Neural progenitor cell (in vitro differentiated cells): ENCODE measurements around the gene EFNA3. TPM values are rescaled to one million over a fixed set of nuclear protein-coding genes. Genes with fewer than 3 reads are reported as not detected.

ENCODE experiments used
- DNase-seq: peaks from one replicate; pipeline ENCODE4 v3.0.0-alpha.2; 2016; ENCODE audit warnings: low spot score
- H2AFZ ChIP-seq: fragments of 200-600 bp; sonication (generic); replicated peaks from 2 replicates; pipeline ENCODE4 v1.6.1; 2016; ENCODE audit warnings: antibody characterized with exemption
- H3F3A ChIP-seq: fragments of 200-600 bp; sonication (generic); 2 replicates; pipeline ENCODE4 v1.6.1; 2016; ENCODE audit warnings: antibody characterized with exemption, low read depth
- H3K27ac ChIP-seq: fragments of 200-600 bp; sonication (generic); 2 replicates; pipeline ENCODE4 v1.5.1; 2016; ENCODE audit warnings: mild to moderate bottlenecking
- H3K27me3 ChIP-seq: fragments of 200-600 bp; sonication (generic); 2 replicates; pipeline ENCODE4 v1.6.1; 2016; ENCODE audit warnings: mild to moderate bottlenecking, moderate library complexity
- H3K36me3 ChIP-seq: fragments of 200-600 bp; sonication (generic); 2 replicates; pipeline ENCODE4 v1.5.1; 2016
- H3K4me1 ChIP-seq: fragments of 200-600 bp; sonication (generic); 2 replicates; pipeline ENCODE4 v1.6.1; 2016; ENCODE audit warnings: mixed run types
- H3K4me2 ChIP-seq: fragments of 200-600 bp; sonication (generic); 2 replicates; pipeline ENCODE4 v1.6.1; 2016
- H3K4me3 ChIP-seq: fragments of 200-600 bp; sonication (generic); 2 replicates; pipeline ENCODE4 v1.5.1; 2016
- H3K79me2 ChIP-seq: fragments of 200-600 bp; sonication (generic); 2 replicates; pipeline ENCODE4 v1.6.1; 2016; ENCODE audit warnings: low read depth
- H3K9ac ChIP-seq: fragments of 200-600 bp; sonication (generic); 2 replicates; pipeline ENCODE4 v1.6.1; 2016
- H3K9me3 ChIP-seq: fragments of 200-600 bp; sonication (generic); 2 replicates; pipeline ENCODE4 v1.5.1; 2016; ENCODE audit warnings: low read depth
- H4K20me1 ChIP-seq: fragments of 200-600 bp; sonication (generic); 2 replicates; pipeline ENCODE4 v1.6.1; 2016; ENCODE audit warnings: low read depth
- H3K27ac Mint-ChIP-seq: 3 replicates; pipeline ENCODE4 v1.8.0; 2021; ENCODE audit warnings: mixed read lengths
- H3K27me3 Mint-ChIP-seq: 2 replicates; pipeline ENCODE4 v1.8.0; 2022; ENCODE audit warnings: low read depth, mild to moderate bottlenecking, inconsistent platforms, moderate library complexity, mixed read lengths; ENCODE audit not compliant: insufficient read depth
- H3K36me3 Mint-ChIP-seq: 3 replicates; pipeline ENCODE4 v1.8.0; 2021; ENCODE audit warnings: mixed read lengths
- H3K4me1 Mint-ChIP-seq: 3 replicates; pipeline ENCODE4 v1.8.0; 2021; ENCODE audit warnings: mixed read lengths
- H3K4me3 Mint-ChIP-seq: 3 replicates; pipeline ENCODE4 v1.8.0; 2021; ENCODE audit warnings: mild to moderate bottlenecking, moderate library complexity, mixed read lengths
- H3K9me3 Mint-ChIP-seq: 3 replicates; pipeline ENCODE4 v1.8.0; 2020; ENCODE audit warnings: mixed read lengths
- EZH2 ChIP-seq: fragments of 200-600 bp; sonication (generic); IDR thresholded peaks from 2 replicates; pipeline ENCODE4 v1.6.1; 2017; ENCODE audit warnings: antibody characterized with exemption, mild to moderate bottlenecking, moderate library complexity
- EZH2phosphoT487 ChIP-seq: fragments of 200-600 bp; sonication (generic); IDR thresholded peaks from 2 replicates; pipeline ENCODE4 v1.6.1; 2017; ENCODE audit warnings: antibody characterized with exemption
- total RNA-seq: library from RNA; depleted of rRNA; stranded (reverse); fragments of >200 nt; gene quantifications from 2 replicates; pipeline ENCODE4 v1.2.3, GENCODE V29; 2015; ENCODE audit warnings: low replicate concordance
- TF ChIP-seq, protein P1 (sequence below): fragments of 200-600 bp; sonication (generic); IDR thresholded peaks from 2 replicates; pipeline ENCODE4 v1.5.1; 2017; ENCODE audit warnings: antibody characterized with exemption, mild to moderate bottlenecking

The EFNA3 gene, protein sequence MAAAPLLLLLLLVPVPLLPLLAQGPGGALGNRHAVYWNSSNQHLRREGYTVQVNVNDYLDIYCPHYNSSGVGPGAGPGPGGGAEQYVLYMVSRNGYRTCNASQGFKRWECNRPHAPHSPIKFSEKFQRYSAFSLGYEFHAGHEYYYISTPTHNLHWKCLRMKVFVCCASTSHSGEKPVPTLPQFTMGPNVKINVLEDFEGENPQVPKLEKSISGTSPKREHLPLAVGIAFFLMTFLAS
- 4.0 and 9.6 TPM in 2 replicates for total RNA-seq

DNA sequence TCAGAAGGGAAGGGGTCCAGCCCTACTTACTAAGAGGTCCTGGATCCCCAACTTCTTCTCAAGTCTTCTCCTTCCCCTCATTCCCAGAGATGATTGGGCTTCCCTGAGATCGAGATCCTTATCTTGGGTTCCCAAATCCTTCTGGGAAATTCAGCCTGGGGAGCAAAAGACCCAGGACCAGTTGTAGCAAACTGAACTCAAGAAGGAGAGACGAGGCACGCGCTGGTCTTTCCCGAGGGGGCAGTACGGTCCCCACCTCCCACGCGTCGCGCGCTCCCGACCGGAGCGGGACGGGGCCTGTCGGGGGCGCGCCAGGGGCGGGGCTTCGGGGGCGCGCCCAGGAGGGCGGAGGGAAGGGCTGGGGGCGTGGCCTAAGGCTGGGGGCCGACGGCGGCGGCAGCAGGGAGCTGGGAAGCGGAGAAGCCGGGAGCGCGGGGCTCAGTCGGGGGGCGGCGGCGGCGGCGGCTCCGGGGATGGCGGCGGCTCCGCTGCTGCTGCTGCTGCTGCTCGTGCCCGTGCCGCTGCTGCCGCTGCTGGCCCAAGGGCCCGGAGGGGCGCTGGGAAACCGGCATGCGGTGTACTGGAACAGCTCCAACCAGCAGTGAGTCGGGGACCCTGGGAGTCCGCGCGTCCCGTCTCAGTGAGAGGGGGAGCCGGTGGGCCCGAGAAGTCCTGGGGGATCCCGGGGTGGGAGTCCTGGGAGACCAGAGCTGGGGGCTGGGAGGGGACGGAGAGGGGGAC lies at the start of gene EFNA3:
Gene EFNA3, plus strand, starts transcription at position 369 of the 741 bp plus-strand sequence. Its CDS starts 105 bp downstream, at position 474.
- H4K20me1 ChIP-seq: peaks cover 21% of the 10 kb centered on the region
- DNase-seq: peak; percentile 88
- no peak within 1 kb of the TSS for H3K27ac ChIP-seq
- no peaks in the 10 kb centered on the region for H3K9me3 ChIP-seq
- peak within 1 kb of the TSS; percentile 22 for H2AFZ ChIP-seq
- H3K4me3 Mint-ChIP-seq: peak within 1 kb of the TSS; percentile 94
- no peaks in the 10 kb centered on the region for H3K79me2 ChIP-seq
- no peaks in the 10 kb centered on the region for H3K36me3 Mint-ChIP-seq
- H3K9me3 Mint-ChIP-seq: no peaks in the 10 kb centered on the region
- H3K4me1 ChIP-seq: peaks cover 30% of the 10 kb centered on the region
- peaks cover 78% of the 10 kb centered on the region for H3K27me3 ChIP-seq
- no peak within 1 kb of the TSS for H3K9ac ChIP-seq
- H3F3A ChIP-seq: peaks cover 61% of the 10 kb centered on the region
- H3K4me1 Mint-ChIP-seq: peaks cover 48% of the 10 kb centered on the region
- peak within 1 kb of the TSS; percentile 48 for H3K27ac Mint-ChIP-seq
- no peaks in the 10 kb centered on the region for H3K36me3 ChIP-seq
- H3K4me3 ChIP-seq: peak within 1 kb of the TSS; percentile 80
- no peak for TF ChIP-seq EZH2
- TF ChIP-seq EZH2phosphoT487: peak; percentile 45
- TF ChIP-seq, protein P1, sequence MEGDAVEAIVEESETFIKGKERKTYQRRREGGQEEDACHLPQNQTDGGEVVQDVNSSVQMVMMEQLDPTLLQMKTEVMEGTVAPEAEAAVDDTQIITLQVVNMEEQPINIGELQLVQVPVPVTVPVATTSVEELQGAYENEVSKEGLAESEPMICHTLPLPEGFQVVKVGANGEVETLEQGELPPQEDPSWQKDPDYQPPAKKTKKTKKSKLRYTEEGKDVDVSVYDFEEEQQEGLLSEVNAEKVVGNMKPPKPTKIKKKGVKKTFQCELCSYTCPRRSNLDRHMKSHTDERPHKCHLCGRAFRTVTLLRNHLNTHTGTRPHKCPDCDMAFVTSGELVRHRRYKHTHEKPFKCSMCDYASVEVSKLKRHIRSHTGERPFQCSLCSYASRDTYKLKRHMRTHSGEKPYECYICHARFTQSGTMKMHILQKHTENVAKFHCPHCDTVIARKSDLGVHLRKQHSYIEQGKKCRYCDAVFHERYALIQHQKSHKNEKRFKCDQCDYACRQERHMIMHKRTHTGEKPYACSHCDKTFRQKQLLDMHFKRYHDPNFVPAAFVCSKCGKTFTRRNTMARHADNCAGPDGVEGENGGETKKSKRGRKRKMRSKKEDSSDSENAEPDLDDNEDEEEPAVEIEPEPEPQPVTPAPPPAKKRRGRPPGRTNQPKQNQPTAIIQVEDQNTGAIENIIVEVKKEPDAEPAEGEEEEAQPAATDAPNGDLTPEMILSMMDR: no peak
- peaks cover 45% of the 10 kb centered on the region for H3K27me3 Mint-ChIP-seq
- peak within 1 kb of the TSS; percentile 98 for H3K4me2 ChIP-seq

DNA sequence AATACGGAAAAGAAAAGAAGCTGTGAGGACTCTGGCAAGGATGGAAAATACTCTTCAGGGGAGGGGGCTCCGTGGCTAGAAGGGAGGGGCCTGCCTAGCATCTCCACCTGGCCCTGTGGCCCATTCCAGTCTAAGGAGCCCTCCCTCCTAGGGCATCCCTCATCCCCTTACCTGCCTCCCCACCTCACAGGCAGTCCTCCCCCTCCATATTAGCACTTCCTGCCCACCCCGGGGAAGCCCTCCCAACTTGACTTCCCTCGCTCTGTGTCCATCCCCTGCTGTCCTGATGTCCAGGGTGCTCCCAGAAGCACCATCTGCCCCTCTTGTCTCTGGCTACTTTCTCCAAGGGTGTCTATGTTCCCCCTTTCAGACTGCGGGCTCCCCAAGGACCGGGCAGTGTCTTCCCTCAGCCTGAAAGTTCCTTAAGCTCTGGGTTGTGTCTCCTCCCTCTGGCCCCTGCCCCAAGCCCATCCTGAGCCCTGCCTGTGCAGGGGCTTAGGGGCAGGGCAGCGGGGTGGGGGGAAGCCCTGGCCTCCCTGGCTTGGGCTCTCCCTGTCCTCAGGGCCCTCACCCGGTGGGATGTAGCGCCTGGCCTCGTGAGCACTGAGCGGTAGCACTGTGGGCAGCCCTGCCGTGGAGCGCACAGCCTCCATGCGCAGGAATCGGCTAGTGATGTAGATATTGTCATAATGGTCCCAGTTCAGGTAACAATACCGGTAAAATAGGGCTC lies 49.0 kb upstream of the EFNA3 start:
- no peak for DNase-seq
- Histone ChIP-seq H3F3A (no peaks in the 10 kb centered on the region), H3K36me3 (no peaks in the 10 kb centered on the region), H3K4me1 (no peaks in the 10 kb centered on the region), H3K27me3 (no peaks in the 10 kb centered on the region), H3K9me3 (no peaks in the 10 kb centered on the region), H2AFZ (no peak overlapping the region), H3K79me2 (no peaks in the 10 kb centered on the region), H4K20me1 (no peaks in the 10 kb centered on the region), H3K9ac (no peak overlapping the region), H3K4me3 (no peak overlapping the region), H3K4me2 (no peak overlapping the region), H3K27ac (no peak overlapping the region)
- Mint-ChIP-seq H3K9me3 (no peaks in the 10 kb centered on the region), H3K27me3 (peaks cover 8% of the 10 kb centered on the region), H3K36me3 (no peaks in the 10 kb centered on the region), H3K4me1 (peaks cover 5% of the 10 kb centered on the region), H3K27ac (peak overlapping the region; percentile 10), H3K4me3 (no peak overlapping the region)
- no peak for TF ChIP-seq EZH2
- TF ChIP-seq EZH2phosphoT487: no peak
- TF ChIP-seq, protein P1: no peak

DNA sequence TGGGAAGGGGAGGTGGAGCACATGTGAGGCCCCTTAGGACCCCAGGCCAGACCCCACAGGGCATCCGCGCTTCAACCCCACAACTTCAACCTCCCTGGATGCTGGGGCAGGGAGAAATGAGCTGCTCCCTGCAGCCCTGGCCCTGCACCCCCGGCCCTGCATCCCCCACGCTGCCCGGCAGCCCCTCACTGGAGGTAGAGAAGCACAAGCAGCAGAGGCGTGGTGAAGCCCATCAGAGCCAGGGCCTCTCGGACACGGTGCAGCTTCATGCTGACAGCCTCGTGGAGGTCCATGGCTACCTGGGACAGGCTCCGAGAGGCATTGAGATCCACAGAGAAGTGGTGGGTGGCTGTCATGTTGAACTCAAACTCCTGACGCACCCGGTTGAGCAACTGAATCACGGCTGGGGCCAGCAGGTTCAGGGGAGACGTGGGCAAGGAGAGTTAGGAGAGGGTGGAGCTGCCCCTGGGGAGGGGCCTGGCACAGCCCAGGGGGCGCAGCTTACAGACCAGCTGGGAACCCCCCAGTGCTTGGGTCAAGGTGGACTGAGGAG lies 48.3 kb upstream of the EFNA3 start:
- H3K27me3 ChIP-seq: no peaks in the 10 kb centered on the region
- no peak overlapping the region for H3K27ac ChIP-seq
- Mint-ChIP-seq H3K27ac (no peak overlapping the region), H3K27me3 (peaks cover 9% of the 10 kb centered on the region), H3K4me1 (peaks cover 5% of the 10 kb centered on the region), H3K4me3 (no peak overlapping the region), H3K9me3 (no peaks in the 10 kb centered on the region), H3K36me3 (no peaks in the 10 kb centered on the region)
- H3K4me3 ChIP-seq: no peak overlapping the region
- no peaks in the 10 kb centered on the region for H3K4me1 ChIP-seq
- no peaks in the 10 kb centered on the region for H3K79me2 ChIP-seq
- no peaks in the 10 kb centered on the region for H4K20me1 ChIP-seq
- no peak overlapping the region for H2AFZ ChIP-seq
- TF ChIP-seq EZH2phosphoT487 (no peak), EZH2 (no peak)
- TF ChIP-seq, protein P1: no peak
- no peak for DNase-seq
- H3K36me3 ChIP-seq: no peaks in the 10 kb centered on the region
- H3K9ac ChIP-seq: no peak overlapping the region
- H3F3A ChIP-seq: no peaks in the 10 kb centered on the region
- no peak overlapping the region for H3K4me2 ChIP-seq
- no peaks in the 10 kb centered on the region for H3K9me3 ChIP-seq
